GM12892 (cell line): ENCODE measurements around the gene CNTFR.

Source experiments
- DNase-seq: peaks from one replicate; pipeline ENCODE4 v3.0.0; 2011; ENCODE audit not compliant: insufficient read length
- FAIRE-seq: peaks from 2 replicates; lab custom pipeline; 2011; peaks lifted over from hg19 to GRCh38; lab: Jason Lieb, UNC
- POLR2A ChIP-seq: IDR thresholded peaks from 2 replicates; pipeline ENCODE4 v1.6.1; 2011; ENCODE audit warnings: low read depth, low read length, control low read depth
- POLR2AphosphoS5 ChIP-seq: IDR thresholded peaks from 2 replicates; pipeline ENCODE4 v1.6.1; 2011; ENCODE audit warnings: low read depth, low read length, control low read depth
- TAF1 ChIP-seq: IDR thresholded peaks from 2 replicates; pipeline ENCODE4 v1.6.1; 2011; ENCODE audit warnings: low read depth, mild to moderate bottlenecking, control low read depth, low read length, borderline replicate concordance

CNTFR gene

GRCh38 chr9:34522091-34522887, 67.2 kb downstream of the CNTFR start:
- DNase-seq (no peak), FAIRE-seq (no peak)
- no peak for TF ChIP-seq POLR2AphosphoS5
- no peak for TF ChIP-seq POLR2A
- no peak for TF ChIP-seq TAF1

GRCh38 chr9:34521406-34522045, 68.0 kb downstream of the CNTFR start:
- TF ChIP-seq POLR2AphosphoS5 (no peak), TAF1 (no peak), POLR2A (no peak)
- no peak for FAIRE-seq
- no peak for DNase-seq

GRCh38 chr9:34520505-34521385, 68.8 kb downstream of the CNTFR start:
- TF ChIP-seq POLR2A = no peak
- no peak for TF ChIP-seq POLR2AphosphoS5
- no peak for FAIRE-seq

GRCh38 chr9:34520096-34520495, 69.4 kb downstream of the CNTFR start:
- no peak for FAIRE-seq

More at GRCh38 chr9:34520505-34521385, 68.8 kb downstream of the CNTFR start:
- no peak for DNase-seq

GRCh38 chr9:34519321-34520020, 70.1 kb downstream of the CNTFR start:
- TF ChIP-seq POLR2A (no peak), POLR2AphosphoS5 (no peak), TAF1 (no peak)
- no peak for FAIRE-seq
- DNase-seq = no peak

More at GRCh38 chr9:34520096-34520495, 69.4 kb downstream of the CNTFR start:
- TF ChIP-seq TAF1 (no peak), POLR2AphosphoS5 (no peak), POLR2A (no peak)
- DNase-seq = no peak

- DNase-seq = no peak
- TF ChIP-seq POLR2A = no peak
- TF ChIP-seq TAF1 = no peak
- no peak for TF ChIP-seq POLR2AphosphoS5
- FAIRE-seq = no peak
Measured at GRCh38 chr9:34518896-34519295, 70.6 kb downstream of the CNTFR start.

- FAIRE-seq (no peak), DNase-seq (no peak)
- TF ChIP-seq TAF1 (no peak), POLR2A (no peak), POLR2AphosphoS5 (no peak)
Measured at GRCh38 chr9:34518110-34518616, 71.4 kb downstream of the CNTFR start.

GRCh38 chr9:34517185-34517584, 72.3 kb downstream of the CNTFR start:
- DNase-seq = no peak
- TF ChIP-seq POLR2AphosphoS5 (no peak), TAF1 (no peak), POLR2A (no peak)
- FAIRE-seq = no peak

GRCh38 chr9:34515959-34516358, 73.6 kb downstream of the CNTFR start:
- DNase-seq = no peak

GRCh38 chr9:34514816-34515215, 74.7 kb downstream of the CNTFR start:
- DNase-seq (no peak), FAIRE-seq (no peak)
- TF ChIP-seq POLR2AphosphoS5 = no peak
- no peak for TF ChIP-seq TAF1
- no peak for TF ChIP-seq POLR2A

More at GRCh38 chr9:34515959-34516358, 73.6 kb downstream of the CNTFR start:
- TF ChIP-seq POLR2A = no peak
- no peak for TF ChIP-seq POLR2AphosphoS5
- no peak for TF ChIP-seq TAF1
- FAIRE-seq = no peak
